IPS-15b (cell line): ENCODE results near the gene CXCL12.

Experiments used
- H3K27me3 ChIP-seq: one replicate; pipeline ENCODE4 v1.6.1; 2013; ENCODE audit warnings: low read length; ENCODE audit not compliant: control insufficient read depth, insufficient read depth
- H3K36me3 ChIP-seq: one replicate; pipeline ENCODE4 v1.6.1; 2013; ENCODE audit warnings: low read length; ENCODE audit not compliant: control insufficient read depth, insufficient read depth
- H3K4me1 ChIP-seq: one replicate; pipeline ENCODE4 v1.6.1; 2013; ENCODE audit warnings: mild to moderate bottlenecking, low read length; ENCODE audit not compliant: control insufficient read depth, insufficient read depth
- H3K4me3 ChIP-seq: one replicate; pipeline ENCODE4 v1.5.1; 2013; ENCODE audit warnings: low read depth, low read length
- H3K9ac ChIP-seq: one replicate; pipeline ENCODE4 v1.6.1; 2013; ENCODE audit warnings: low read depth, mild to moderate bottlenecking, low read length
- H3K9me3 ChIP-seq: one replicate; pipeline ENCODE4 v1.6.1; 2013; ENCODE audit warnings: mild to moderate bottlenecking, low read length; ENCODE audit not compliant: control insufficient read depth, insufficient read depth

Gene CXCL12

GRCh38 chr10:44369296-44369695, 15.6 kb downstream of the CXCL12 start:
- no peaks in the 10 kb centered on the region for H3K27me3 ChIP-seq
- H3K4me3 ChIP-seq: no peak overlapping the region
- H3K36me3 ChIP-seq: peaks cover 17% of the 10 kb centered on the region
- peaks cover 23% of the 10 kb centered on the region for H3K4me1 ChIP-seq
- H3K9ac ChIP-seq: no peak overlapping the region
- no peaks in the 10 kb centered on the region for H3K9me3 ChIP-seq

- Histone ChIP-seq H3K27me3 (no peaks in the 10 kb centered on the region), H3K4me3 (no peak overlapping the region), H3K9me3 (no peaks in the 10 kb centered on the region), H3K9ac (no peak overlapping the region), H3K4me1 (peaks cover 23% of the 10 kb centered on the region), H3K36me3 (peaks cover 11% of the 10 kb centered on the region)
Measured at GRCh38 chr10:44368637-44369036, 16.3 kb downstream of the CXCL12 start.

GRCh38 chr10:44366941-44367630, 17.8 kb downstream of the CXCL12 start:
- Histone ChIP-seq H3K4me1 (peaks cover 26% of the 10 kb centered on the region), H3K9ac (no peak overlapping the region), H3K36me3 (peaks cover 1% of the 10 kb centered on the region), H3K9me3 (no peaks in the 10 kb centered on the region), H3K27me3 (no peaks in the 10 kb centered on the region), H3K4me3 (no peak overlapping the region)

- Histone ChIP-seq H3K4me3 (no peak overlapping the region), H3K9me3 (no peaks in the 10 kb centered on the region), H3K4me1 (peaks cover 4% of the 10 kb centered on the region), H3K36me3 (no peaks in the 10 kb centered on the region), H3K9ac (no peak overlapping the region), H3K27me3 (no peaks in the 10 kb centered on the region)
Measured at GRCh38 chr10:44364566-44364965, 20.3 kb downstream of the CXCL12 start.

GRCh38 chr10:44363716-44364115, 21.2 kb downstream of the CXCL12 start:
- H3K4me3 ChIP-seq: no peak overlapping the region
- no peak overlapping the region for H3K9ac ChIP-seq
- no peaks in the 10 kb centered on the region for H3K9me3 ChIP-seq
- H3K36me3 ChIP-seq: no peaks in the 10 kb centered on the region
- peaks cover 3% of the 10 kb centered on the region for H3K4me1 ChIP-seq
- no peaks in the 10 kb centered on the region for H3K27me3 ChIP-seq

GRCh38 chr10:44362866-44363711, 21.8 kb downstream of the CXCL12 start:
- Histone ChIP-seq H3K4me3 (no peak overlapping the region), H3K9me3 (no peaks in the 10 kb centered on the region), H3K4me1 (peaks cover 3% of the 10 kb centered on the region), H3K36me3 (no peaks in the 10 kb centered on the region), H3K27me3 (no peaks in the 10 kb centered on the region), H3K9ac (no peak overlapping the region)

- no peaks in the 10 kb centered on the region for H3K36me3 ChIP-seq
- H3K4me1 ChIP-seq: peaks cover 3% of the 10 kb centered on the region
- H3K4me3 ChIP-seq: no peak overlapping the region
- no peaks in the 10 kb centered on the region for H3K9me3 ChIP-seq
- no peak overlapping the region for H3K9ac ChIP-seq
- H3K27me3 ChIP-seq: no peaks in the 10 kb centered on the region
Measured at GRCh38 chr10:44361109-44361508, 23.8 kb downstream of the CXCL12 start.

GRCh38 chr10:44358080-44358771, 26.7 kb downstream of the CXCL12 start:
- peaks cover 3% of the 10 kb centered on the region for H3K4me1 ChIP-seq
- no peak overlapping the region for H3K4me3 ChIP-seq
- H3K36me3 ChIP-seq: no peaks in the 10 kb centered on the region
- no peaks in the 10 kb centered on the region for H3K27me3 ChIP-seq
- H3K9me3 ChIP-seq: no peaks in the 10 kb centered on the region
- H3K9ac ChIP-seq: no peak overlapping the region

GRCh38 chr10:44357023-44357540, 27.8 kb downstream of the CXCL12 start:
- H3K9ac ChIP-seq: no peak overlapping the region
- H3K4me3 ChIP-seq: no peak overlapping the region
- no peaks in the 10 kb centered on the region for H3K27me3 ChIP-seq
- no peaks in the 10 kb centered on the region for H3K9me3 ChIP-seq
- H3K36me3 ChIP-seq: no peaks in the 10 kb centered on the region
- no peaks in the 10 kb centered on the region for H3K4me1 ChIP-seq

GRCh38 chr10:44356139-44357022, 28.5 kb downstream of the CXCL12 start:
- Histone ChIP-seq H3K4me1 (no peaks in the 10 kb centered on the region), H3K27me3 (no peaks in the 10 kb centered on the region), H3K9me3 (no peaks in the 10 kb centered on the region), H3K36me3 (no peaks in the 10 kb centered on the region), H3K9ac (no peak overlapping the region), H3K4me3 (no peak overlapping the region)

- Histone ChIP-seq H3K27me3 (no peaks in the 10 kb centered on the region), H3K36me3 (no peaks in the 10 kb centered on the region), H3K9me3 (no peaks in the 10 kb centered on the region), H3K4me1 (no peaks in the 10 kb centered on the region), H3K9ac (no peak overlapping the region), H3K4me3 (no peak overlapping the region)
Measured at GRCh38 chr10:44355630-44356029, 29.3 kb downstream of the CXCL12 start.
